Neural cell (in vitro differentiated cells): ENCODE data around the gene COL6A2.

Experiments
- CTCF ChIP-seq: fragments of 450-650 bp; IDR thresholded peaks from 2 replicates; pipeline ENCODE4 v1.5.1; 2014; ENCODE audit warnings: antibody characterized with exemption, mild to moderate bottlenecking, moderate library complexity; ENCODE audit not compliant: poor library complexity, severe bottlenecking
- EZH2 ChIP-seq: fragments of 200-600, 300-800 bp; shearing (Covaris generic), sonication (generic); IDR thresholded peaks from 2 replicates; pipeline ENCODE4 v1.6.1; 2014; ENCODE audit warnings: antibody characterized with exemption, low read length, borderline replicate concordance, mild to moderate bottlenecking; ENCODE audit not compliant: insufficient read depth, poor library complexity, severe bottlenecking
- POLR2AphosphoS5 ChIP-seq: IDR thresholded peaks from 2 replicates; pipeline ENCODE4 v1.6.1; 2012
- RAD21 ChIP-seq: fragments of 450-650 bp; conservative IDR thresholded peaks from 2 replicates; pipeline ENCODE4 v1.6.1; 2014; ENCODE audit warnings: antibody characterized with exemption, mild to moderate bottlenecking, moderate library complexity

GRCh38 chr21:46151989-46152926 lies 54.3 kb downstream of the COL6A2 start:
- no peak for TF ChIP-seq EZH2
- no peak for TF ChIP-seq CTCF
- no peak for TF ChIP-seq POLR2AphosphoS5
- TF ChIP-seq RAD21 = no peak
